HG03521 (cell line): ENCODE measurements around the gene KCNC4.

Source experiments
- ATAC-seq: cut with Tn5 transposase; IDR thresholded peaks from one replicate; pipeline ENCODE4 v1.9.1; 2021; ENCODE audit warnings: mild to moderate bottlenecking, moderate library complexity; ENCODE audit not compliant: unreplicated experiment

KCNC4 gene

DNA sequence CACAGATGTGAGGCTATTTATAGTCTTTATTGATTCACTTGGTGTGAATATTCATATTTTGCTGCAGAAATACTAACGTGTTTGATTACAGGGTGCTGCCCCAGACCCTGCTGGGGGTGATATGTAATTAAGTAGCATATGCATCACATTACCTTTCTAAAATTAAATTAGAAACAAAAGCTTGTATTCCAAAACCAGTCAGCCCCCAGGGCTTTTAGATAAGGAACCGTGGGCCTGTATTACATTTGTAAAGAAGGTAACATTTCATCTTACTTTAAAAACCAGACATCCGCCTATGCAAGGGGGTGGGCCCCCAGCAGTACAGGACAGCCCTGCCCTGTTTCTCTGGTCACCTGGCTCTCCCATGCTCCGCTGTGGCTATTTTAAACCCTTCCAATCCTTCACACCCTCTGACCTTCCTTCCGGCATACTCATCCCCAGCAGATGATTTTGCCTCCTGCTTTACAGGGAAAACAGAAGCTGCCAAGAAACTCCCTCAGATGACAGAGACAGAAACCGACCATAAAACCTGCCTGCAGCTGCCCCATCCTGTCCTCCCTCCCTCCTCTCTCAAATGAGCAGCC lies 22.0 kb upstream of the KCNC4 start:
- ATAC-seq = no peak

DNA sequence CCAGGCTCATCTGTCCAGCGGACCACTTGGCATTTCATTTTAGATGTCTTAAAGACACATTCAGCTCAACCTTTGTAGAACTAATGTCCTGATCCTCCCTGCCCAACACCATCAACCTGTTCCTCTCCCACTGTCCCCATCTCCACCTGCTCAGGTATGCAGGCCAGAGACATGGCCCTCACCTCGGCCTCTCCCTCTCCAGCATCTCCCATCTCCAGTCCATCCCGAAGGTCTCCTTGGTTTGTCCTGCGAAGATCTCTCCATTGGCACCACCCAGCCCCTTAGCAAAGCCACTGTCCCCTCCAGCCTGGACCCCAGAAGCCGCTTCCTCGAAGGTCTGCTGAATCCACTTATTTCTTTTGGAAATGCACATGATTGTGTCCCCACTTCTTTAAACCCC lies 20.9 kb upstream of the KCNC4 start:
- ATAC-seq = no peak

DNA sequence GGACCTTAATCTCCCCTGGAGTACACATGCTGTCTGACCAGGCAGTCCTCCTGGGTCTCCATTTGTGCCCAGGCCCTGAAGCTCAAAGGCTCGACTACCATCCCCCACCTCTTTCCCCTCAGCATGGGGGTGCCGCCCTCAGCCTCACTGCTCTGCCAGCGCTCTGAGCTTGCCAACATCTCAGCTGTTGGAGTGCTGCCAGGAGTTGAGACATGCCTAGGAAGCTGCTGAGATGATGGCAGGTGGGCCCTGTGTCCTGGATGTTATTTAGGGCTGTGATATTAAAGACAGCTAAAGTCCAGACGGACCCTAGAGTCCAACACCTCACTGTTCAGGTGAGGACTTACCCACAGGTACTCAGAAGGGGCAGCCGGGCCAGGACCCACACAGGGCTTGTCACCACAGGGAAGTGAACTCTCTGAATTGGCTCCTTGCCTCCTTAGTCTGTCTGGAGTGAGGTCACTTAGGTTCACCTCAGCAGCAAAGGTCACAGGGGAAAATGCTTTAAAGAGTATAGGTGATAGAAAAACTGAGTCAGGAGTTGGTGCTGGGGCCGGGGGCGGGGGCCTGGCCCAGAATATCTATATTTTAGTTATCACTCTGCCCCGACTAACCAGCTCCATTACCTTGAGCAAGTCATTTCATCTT lies 19.7 kb upstream of the KCNC4 start:
- ATAC-seq = no peak

DNA sequence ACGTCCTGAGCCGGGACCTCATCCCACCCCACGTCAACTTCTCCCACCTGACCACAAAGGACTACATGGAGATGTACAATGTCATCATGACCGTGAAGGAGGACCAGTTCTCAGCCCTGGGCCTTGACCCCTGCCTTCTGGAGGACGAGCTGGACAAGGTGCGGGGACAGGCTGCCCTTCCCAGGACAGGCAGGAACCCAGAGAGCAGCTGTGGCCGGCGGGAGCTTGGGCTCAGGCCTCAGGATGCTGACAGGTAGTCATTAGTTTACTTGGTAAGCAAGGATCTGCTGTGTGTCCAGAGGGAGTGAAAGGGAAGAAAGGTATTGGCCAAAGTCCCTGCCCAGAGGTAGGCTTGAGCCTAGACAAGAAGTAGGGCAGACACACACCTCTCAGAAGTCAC lies 17.6 kb upstream of the KCNC4 start:
- no peak for ATAC-seq

DNA sequence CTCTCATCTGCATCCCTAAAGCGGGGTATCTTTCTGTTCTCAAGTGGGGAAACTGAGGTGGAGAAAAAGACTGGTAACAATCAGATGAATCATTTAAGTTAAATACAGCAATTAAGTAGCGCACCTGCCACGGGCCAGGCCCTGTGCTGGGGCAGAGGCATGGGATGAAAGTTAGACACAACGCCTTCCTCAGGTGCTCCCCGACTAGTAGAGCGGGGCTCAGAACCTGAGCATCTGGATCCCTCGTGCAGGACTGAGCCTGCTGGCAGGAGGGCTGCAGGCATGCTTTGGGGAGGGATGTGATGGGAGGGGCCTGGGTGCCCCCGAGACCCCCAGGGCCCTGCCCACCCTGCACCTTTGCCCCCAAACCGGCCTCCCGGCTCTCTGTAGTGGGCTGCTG lies 14.9 kb upstream of the KCNC4 start:
- ATAC-seq = no peak

DNA sequence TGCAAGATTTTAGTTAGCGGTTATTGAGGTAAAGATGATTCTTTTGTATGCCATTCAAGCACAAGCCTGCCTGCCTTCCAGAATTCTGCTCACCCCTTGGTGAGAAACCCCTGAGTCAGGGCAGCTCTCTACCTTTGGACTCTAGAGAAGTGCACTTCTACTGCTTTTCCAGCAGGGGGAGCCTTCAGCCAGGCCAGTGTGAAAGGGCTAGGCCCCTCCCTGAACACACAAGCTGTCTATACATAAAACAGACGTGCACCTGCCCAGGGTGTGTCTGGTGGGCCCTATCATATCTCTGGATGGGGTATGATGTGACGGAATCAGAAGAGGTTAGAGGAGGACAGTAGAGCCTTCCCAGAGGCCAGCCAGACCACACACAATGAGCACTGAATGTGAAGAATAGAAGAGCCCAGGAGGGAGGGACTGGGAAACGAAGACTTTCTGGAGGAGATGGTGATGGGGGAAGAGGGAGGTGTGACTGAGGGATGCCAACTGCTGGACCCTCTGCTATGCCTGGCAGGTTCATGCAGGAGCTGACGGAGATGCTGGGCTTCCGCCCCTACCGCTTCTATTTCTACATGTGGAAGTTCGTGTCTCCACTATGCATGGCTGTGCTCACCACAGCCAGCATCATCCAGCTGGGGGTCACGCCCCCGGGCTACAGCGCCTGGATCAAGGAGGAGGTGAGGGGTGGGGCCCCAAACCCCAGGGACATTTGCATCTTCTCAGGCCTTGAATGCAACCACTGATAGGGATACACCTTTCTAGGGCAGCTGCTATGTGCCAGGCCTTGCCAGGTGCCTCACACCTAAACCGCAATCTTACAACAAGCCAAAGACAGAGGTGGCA lies 13.0 kb upstream of the KCNC4 start:
- ATAC-seq = no peak

DNA sequence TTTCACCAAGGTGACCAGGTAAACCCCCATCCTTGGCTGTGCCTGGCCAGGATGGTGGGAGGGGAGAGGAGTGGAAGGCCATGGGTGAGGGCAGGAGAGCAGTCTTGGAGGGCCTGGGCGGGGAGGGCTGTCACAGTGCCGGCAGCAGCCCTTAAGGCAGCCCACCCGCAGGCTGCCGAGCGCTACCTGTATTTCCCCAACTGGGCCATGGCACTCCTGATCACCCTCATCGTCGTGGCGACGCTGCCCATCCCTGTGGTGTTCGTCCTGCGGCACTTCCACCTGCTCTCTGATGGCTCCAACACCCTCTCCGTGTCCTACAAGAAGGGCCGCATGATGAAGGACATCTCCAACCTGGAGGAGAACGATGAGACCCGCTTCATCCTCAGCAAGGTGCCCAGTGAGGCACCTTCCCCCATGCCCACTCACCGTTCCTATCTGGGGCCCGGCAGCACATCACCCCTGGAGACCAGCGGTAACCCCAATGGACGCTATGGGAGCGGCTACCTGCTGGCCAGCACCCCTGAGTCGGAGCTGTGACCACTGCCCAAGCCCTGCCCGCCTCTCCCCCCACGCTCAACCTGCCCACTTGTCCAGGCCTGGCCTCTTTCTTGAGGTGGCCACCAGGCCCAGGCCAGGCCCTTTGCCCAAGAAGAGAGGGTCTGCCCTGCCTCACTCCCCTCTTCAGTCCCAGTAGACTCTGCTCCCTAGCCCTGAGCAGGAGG lies 12.0 kb upstream of the KCNC4 start:
- no peak for ATAC-seq

DNA sequence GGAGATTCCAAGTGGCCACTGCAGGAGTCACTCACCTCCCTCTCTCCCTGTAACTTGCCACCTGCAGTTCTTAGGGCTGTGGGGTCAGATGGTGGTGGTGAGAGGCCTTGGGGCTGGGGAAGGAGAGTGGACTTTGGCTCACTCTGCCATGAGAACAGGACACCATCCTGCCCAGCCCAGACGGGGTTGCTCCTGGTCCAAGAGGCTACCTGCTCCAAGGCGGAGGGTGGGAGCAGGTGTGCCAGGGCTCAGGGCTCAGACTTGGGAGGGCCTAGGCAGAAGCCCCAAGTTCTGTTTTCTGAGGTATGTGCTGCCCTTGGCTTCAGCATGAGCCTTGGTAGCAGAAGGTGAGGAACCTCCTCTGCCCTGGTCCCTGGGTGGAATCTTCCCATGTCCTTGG lies 11.4 kb upstream of the KCNC4 start:
- no peak for ATAC-seq

DNA sequence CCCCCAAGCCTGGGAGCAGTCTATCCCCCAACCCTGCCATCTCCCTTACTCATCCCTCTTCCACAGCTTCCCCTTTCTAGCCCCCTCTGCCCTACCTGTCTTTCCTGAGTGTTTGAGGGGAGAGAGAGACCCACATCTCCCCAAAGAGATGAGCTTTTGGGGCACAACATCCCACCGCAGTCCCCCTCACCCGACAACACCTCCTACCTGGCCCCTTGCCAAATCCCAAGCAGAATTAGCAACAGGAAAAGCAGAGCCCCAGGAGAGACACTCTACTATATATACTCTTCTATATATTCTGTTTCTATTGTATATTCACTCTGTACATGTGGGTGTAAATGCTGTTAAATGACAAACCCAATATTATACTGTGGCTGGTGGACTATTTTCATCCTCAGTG lies 9.9 kb upstream of the KCNC4 start:
- ATAC-seq = no peak

DNA sequence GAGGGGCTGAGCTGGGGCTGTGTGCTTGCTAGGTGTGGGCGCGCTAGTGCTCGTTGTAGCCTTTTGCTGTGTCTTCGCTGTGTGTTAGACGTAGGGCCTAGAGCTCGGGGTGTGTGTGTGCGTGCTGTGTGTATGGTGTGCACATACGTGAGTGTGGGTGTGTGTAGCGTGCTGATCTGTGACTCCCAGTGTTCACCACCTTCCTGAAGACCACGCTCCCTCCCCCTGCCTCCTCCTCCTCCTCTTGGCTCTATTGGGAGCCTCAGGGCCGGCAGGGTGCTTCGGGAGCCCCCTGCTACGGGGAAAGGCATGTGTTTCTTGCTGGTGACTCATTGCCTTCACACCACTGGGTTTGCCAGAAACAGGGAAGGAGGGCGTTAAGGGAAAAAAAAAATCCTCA lies 9.4 kb upstream of the KCNC4 start:
- ATAC-seq = no peak

DNA sequence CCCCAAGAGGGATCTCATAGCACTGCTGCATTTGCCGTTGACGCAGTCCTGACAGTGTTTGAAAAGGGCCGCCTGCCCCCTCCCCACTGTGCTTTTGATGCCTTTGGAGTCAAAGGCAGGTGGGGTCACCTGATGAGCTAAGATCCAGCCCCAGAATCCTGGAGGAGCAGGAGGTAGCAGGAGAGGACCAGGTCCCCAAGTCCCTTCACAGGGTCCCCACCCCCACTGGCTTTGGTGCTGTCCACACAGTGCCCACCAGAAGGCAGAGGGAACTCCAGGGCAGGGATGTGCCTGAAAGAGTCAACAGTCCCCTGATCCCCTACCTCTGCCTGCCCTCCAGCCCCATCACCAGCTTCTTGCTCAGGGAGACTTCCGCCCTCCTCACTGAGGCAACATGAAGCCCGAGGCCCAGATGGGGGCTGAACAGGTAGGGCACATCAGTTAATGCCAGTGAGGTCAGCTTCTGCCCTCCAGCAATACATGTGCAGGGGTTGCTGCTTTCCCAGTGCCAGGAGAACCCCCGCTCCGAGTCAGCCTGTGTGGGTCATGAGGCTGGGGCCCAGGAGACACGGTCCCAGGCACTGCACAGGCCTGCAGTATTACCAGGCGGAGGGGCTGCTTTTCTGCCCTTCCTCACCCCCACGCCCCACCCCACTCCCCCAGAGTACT lies 8.8 kb upstream of the KCNC4 start:
- ATAC-seq = no peak

DNA sequence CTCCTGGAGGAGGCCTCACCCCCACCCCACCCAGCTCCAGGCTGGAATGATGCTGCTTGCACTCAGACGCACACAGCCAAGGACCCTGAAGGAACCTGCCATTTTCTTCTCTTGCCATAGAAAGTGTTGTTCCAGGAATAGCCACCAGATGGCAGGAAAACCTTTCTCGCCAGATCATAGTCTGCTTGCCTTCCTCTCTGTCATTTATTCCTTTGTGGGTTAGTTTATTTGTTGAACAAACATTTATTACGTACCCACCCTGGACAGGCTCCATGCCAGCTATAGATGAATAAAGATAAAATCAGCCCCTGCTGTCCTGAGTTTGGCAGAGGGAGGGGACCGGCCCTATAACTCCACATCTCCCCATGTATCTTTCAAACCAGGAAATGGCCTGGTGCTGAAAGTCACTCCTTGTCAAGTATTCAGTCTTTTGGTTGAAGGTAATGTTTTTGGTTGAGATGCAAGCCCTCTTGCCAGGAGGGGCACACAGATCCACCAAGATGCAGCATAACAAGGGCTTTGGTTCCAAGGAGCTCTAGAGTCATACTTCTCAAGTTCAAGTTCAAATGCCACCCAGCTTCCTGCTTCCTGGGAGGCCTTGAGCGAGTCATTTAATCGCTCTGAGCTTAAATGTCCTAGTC lies 7.0 kb upstream of the KCNC4 start:
- no peak for ATAC-seq

DNA sequence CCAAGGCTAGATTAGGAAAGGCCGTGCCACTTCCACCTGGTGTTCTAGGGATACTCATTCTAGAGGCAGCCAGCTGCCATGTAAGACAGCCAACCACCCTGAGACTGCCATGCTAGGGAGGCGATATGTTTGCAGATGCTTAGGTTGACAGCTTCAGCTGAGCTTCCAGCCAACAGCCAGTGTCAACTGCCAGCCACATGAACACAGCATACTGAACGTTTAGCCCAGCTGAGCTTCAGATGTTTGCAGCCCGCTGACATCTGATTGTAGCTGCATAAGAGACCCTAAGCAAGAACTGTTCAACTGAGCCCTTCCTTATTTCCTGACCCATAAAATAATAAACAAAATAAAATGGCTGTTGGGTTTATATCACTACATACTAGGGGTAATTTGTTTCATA lies 5.0 kb upstream of the KCNC4 start:
- ATAC-seq = no peak

DNA sequence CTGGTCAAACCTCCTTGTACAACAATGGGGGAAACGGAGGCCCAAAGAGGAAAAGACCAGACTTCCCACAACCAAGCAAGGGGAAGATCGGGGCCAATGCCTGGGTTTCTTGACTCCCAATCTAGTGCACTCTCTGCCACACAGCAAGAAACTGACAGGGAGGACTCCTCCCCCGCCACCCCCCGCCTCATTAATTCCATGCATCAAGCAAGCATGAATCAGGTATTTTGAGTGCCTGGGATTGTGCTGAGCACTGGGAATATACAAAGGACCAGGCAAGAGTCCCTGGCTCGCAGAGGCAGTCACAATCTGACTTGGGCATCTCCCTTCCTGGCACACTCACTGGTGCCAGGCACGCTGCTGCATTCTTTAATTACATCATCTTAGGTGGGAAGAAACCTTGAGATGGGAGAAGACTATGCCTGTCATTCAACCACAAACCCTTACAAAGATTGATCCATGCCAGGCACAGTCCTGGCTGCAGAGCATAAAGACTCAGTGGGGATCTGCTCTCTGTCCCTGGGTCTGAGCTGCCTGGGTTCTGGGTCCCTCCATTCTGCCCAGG lies 4.4 kb upstream of the KCNC4 start:
- no peak for ATAC-seq

DNA sequence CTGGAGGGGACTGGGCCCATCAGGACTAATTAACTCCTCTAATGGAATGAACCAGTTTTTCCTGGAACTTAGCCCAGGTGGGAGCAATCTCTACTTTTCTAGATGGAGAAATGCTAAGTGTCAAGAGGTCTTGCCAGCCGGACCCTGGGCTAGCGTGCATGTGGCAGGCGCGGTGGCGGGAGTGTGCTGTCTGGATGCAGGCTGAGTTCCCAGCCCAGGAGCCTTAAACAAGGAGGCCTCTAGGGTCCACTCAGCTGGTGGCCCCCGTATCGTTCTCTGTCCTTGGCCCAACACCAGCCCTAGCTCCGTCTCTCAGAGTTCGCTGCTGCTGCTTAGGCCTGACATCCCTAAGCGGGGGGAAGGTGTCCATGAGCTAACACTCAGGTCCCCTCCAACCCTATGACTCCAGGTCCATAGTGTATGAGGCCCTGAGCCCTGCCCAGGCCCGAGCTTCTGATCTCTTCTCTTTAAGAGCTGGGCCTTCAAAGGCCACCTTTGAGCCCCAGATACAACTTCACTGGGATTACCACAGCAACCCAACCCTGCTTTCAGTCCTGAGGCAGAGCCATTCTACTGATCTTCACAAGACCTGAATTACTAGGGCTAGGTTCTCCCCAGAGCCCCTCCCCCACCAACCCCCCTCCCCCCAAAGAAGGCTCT lies 3.7 kb upstream of the KCNC4 start:
- ATAC-seq = no peak

DNA sequence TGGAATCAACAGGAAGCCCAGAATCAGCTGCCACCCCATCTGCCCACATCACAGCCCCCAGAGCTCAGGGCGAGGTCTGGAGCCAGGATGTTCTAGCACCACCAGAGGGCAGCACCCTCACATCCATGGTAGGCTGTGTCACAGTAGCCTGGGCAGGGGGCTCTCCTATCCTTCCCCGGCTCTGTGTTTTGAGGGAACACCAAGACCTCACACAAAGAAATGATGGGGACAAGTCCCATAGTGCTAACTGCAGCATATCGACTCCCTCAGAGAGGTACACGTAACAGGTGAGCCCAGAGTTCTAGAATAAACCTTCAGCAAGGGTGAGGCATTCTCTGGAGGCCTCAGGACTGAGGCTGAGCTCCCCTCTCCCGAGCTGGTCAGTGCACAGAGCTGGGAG lies 2.3 kb upstream of the KCNC4 start:
- no peak for ATAC-seq

DNA sequence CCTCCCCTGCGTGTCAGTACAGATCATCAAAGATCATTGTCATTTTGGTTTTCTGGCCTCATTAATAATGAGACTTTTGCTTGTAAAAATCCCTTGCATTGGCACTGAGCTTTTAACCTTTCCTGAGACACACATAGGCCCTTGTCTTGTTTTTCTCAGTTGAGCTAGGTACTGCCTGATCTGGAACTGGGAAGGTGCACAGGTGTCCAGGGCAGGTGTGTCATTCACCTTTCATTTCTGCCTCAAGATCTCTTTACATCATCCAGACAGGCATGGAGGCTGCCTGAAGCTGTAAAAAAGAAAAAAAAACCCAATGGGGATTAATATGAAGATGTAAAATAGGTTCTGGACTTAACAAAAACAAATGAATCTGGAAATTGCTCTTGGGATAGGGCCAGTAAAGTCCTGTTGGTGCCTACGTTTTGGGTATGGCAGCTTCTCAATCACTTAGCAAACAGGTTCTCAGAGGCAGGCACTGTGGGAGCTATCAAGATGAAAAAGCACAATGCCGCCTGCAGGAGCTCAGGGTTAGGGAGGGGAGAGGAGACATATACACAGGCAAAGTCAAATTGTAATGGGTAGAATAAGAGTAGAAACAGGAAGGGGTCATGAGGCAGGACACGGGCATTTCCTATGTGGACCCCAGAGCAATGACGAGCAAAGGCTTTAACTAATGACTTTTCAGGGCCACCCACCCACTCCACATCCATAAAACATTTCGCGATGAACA lies 1.0 kb upstream of the KCNC4 start:
- no peak for ATAC-seq

DNA sequence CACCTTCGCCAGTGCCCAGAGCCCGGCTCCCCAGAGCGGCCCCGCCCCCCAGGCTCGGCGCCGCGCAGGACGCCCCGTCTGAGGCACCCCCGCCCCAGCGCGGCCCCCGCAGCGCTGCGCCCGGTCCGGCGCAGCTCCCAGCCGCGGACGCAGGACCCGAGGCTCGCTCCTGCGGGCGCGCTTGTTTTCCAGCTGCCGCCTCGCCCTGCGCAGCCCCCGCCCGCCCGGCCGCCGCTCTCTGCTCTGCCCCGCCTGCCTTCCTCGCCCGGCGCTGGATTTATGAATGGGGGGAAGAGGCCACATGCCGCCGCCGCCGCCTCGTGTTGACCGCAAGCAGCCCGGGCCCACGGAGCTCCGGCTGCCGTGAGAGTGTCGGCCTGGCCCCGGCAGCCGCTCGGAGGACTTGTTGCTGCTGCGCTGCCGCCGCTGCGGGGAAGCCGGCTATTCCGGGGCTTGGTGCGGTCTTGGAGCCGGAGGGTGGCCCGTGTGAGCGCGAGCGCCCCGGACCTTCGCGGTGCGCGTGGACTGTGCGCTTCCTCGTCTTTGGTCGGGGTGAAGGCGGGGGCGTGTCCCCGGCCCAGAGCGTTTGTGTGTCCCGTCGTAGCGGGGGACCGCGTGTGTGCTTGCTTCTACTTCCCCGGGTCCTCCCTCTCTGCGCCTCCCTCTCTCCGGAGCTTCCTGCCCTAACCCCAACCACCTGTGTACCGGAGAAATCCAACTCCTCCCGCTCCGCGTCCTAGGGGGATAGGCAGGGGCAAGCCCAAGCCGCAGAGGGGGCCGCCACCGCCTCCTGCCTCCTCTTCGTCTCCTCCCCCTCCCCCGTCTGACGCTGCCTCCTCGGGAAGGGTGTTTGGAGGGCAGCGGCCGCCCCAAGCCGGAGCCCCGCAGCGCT lies 736 bp downstream of the KCNC4 start:
- no peak for ATAC-seq
